ENCODE measurements around the gene DUSP2.

Gene DUSP2

DNA sequence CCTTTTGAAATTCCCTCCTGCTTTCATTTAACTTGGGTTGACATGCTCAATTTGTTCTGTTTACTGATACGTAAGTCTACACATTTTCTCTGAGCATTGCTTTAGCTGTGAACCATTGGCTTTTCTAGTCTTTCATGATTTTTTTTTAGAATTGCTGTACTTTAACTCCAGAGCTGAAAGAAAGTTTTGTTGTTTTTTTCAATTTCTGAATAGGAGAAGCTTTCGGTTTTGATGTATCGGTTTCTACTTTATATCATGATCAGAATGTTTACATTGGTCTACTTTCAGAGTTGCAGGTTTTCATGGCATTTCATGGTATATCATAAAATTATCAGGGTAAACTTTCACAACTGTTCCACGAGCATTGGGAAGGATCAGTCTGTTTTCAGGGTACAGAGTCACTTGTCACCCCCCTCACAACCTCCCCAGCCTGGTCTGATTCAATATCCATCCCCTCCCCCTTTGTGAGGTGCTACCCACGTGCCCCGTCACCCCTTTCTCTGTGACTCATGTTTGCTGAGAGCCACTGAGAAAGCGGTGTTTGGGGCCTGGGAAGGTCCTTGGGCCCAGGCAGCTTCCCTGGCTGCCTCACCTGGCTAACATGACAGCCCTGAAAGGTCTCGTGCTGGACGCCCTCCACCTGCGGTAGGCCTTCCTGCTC, 14.0 kb downstream of the DUSP2 start:
- no peak for DNase-seq (ENCODE audit: low read depth)

DNA sequence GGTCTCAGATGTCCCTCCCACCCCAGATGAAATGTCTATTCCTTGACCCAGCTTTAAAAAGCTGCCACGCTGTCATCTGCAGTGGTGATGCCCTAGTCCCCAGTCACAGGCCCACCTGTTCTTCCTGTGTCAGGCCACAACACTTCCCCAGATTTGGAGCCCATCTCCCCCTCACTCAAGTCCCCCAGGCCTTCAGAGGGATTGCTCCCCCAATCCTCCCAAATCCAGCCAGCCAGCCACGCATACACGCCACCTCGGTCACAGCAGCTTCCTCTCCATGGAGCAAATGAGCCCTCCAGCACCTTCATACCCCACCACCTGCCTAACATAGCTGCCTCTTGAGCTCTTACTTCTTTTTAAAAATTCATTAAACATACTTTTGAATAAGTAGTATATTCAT, 14.8 kb downstream of the DUSP2 start:
- no peak for DNase-seq (ENCODE audit: low read depth)

DNA sequence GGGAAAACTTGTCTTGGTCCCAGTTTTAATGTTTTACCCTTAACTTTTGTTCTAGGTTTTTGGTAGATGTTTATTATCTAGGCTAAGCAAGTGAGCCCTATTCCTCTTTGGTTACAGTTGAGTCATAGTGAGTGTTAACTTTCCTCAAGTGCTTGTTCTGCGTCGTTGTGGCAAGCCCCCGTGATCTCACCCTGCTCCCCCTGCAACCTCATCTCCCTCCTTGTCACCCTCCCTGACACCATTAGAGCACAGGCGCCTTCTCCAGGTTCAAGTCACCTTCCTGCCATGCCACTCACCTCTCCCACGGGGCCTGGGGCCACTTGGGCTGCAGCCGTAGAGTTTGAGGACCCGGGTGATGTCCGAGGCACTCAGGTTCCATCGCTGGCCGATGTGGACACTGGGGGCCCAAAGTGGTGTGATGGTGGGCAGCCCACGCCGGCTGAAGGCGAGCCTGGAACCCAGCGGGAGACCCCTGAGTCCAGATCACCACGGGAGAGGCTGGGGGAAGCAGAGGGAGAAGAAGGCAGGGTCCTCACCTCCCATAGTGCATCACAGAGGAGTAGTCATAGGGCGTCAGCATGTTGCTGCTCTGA, 15.6 kb downstream of the DUSP2 start:
- no peak for DNase-seq (ENCODE audit: low read depth)

DNA sequence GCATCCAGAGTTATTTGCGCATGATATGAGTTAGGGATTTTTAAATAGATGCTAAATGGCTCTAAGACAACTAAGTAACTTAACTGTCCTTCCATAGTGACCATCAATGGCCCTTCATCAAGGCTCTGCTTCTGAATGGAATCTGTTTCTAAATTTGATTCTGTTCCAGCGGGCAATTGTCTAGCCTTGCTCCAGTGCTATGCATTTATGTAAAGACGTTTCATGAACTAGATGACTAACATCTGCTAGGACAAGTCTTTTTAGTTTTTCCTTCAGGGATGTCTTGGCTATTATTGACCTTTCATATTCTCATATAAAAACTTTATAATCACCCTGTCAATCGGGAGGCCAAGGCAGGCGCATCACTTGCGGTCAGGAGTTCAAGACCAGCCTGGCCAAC, 16.8 kb downstream of the DUSP2 start:
- DNase-seq (ENCODE audit: low read depth) = no peak

DNA sequence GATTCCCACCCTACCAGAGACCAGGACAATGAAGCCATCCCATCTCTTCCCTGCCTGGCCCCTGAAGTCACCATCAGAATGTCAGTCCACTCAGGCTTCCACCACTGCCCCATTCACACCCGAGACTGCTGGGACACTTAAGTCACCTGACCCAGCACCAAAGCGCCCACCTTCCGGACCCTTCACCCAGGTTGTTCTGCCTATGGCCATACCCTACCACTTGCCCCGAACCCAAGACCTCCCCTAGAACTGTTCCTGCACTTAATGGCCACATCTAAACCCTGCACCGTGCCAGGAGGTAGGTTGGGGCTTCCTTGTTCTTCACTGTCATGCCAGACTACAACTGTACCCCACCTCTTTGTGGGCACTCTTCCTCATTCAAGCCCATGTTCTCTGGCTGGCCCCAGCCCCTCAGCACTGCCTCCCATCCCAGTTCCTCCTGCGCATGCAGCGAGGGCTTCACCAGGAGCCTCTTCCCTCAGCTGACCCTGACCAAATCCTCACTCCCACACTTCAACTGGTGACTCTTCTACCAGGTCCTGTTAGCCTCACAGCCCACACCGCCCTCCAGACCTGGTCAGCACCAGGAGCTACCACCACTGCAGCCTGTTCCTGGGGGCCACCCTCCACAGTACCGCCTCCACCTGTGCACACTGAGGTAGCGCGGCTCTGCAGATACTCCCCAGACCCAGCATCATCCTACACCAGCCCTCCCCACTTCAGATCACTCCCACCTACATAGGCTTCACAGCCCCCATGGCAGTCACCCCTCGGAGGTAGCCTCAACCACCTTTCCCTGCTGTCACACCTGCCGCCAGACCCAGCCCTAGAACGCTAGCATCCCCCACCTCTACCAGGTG, 20.6 kb downstream of the DUSP2 start:
- DNase-seq (ENCODE audit: low read depth) = no peak

DNA sequence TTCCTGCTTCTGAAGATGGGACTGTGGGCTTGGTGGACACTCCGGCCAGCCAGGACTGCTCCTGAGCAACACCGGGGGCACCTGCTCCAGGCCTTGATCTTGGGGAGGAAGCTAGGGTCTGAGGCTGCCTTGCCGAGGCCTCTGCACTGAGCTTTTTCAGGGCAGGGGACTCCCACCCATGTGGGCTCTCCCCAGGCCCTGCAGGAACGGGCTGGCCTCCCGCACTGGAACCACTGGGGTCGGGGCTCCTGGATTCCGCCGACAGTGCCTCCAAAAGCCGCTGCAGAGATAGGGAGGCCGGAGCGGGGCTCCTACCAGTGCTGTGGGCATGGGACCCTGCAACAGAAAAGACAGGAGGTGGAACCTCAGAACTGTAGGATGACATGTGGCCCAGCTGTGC, 21.3 kb downstream of the DUSP2 start:
- no peak for DNase-seq (ENCODE audit: low read depth)

DNA sequence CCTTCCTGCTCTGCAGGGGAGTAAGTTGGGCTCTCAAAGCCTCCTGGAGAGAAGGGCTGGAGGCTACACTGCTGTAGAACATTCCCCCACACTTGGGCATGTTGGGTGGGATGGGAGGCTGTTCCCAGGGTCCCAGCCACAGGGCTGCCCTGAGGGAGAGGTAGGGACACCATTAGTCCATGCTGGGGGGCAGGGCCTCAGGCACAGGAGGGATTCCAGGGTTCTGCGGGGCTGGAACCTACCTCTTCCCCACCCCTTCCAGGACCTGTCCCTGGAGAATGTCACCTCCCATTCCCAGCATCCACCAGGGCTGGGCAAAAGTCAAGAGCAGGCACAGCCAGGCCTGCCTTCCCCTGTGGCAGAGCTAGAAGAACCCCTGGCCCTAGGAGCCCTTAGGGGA, 21.9 kb downstream of the DUSP2 start:
- no peak for DNase-seq (ENCODE audit: low read depth)

DNA sequence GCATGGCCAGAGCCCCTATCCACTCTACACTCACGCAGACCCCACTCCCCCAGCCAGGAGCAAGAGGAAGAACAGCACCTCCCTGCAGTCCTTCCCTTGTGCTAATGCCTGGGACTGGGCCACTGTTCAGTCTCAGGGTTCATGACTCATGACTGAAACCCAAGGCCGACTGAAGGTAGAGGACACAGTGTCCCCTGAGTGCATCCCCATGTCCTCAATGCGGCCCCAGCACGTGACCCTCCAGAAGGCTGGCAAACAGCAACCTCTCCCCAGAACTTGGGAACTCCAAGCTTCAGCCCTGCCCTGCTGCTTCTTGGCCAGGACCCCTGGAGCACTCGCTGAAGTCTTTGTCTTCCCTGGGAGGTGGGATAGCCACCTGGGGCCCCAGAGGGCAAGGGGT, 22.8 kb downstream of the DUSP2 start:
- DNase-seq (ENCODE audit: low read depth) = no peak

DNA sequence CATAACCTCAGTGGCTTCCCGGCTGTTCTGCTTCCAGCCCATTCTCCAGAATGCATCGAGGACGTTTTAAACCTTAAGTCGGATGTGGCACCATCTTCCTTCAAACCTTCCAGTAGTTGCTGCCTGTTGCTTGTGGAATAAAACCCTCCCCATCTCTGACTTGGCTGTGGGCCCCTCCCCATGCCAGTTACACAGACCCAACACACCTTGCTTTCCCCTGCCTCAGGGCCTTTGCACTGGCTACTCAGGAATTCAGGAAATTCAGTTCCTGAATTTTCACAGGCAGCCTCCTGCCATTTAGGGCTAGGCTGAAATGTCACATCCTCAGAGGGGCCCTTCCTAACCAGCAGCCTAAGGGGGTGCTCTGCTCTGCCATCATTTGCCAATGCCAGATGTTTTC, 23.8 kb downstream of the DUSP2 start:
- no peak for DNase-seq (ENCODE audit: low read depth)

DNA sequence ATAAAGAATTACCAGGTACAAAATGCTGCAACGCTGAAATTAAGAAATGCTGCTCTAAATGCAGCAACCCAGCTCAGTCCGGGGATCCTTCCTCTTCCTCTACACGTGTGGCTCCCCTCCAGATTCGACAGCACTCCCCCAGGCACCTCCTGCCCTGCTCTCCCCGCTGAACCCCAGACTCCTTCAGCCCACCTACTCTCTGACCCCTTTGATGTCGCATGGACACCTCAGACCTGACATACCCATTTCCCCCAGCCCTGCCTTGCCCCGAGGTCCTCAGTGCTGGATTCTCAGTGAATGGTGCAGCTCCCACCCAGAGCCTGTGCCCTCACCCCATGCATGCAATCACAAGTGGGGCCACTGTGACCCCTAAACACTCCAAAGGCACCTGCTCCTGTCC, 24.2 kb downstream of the DUSP2 start:
- no peak for DNase-seq (ENCODE audit: low read depth)

DNA sequence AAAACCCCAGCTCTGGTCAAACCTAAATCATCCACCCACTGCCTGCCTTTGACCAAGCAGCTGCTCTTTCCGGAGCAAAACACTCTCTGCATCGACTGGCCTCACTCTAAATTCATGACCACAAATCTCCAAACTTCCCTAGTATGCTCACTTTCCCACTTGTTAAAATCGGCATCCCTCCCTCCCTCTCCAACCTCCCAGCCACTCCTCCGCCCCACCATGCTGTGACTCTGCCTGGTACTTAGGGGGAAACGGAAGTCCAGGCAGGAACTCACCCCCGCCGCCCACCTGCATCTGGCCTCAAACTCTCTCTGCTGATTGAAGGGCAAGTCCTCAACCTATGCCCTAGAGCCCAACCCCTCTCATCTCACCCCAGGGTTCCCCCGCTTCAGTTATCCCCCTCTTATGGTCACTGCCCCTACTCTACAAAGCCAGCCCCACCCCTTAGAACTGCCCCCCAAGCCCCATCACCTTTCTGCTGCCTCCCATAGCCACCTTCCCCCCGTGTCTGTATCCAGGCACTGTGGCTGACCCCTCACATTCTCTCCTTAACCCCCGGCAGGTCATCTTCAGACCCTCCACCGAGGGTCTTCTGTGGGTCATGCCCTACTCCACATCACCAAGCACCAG, 25.0 kb downstream of the DUSP2 start:
- DNase-seq (ENCODE audit: low read depth) = no peak

DNA sequence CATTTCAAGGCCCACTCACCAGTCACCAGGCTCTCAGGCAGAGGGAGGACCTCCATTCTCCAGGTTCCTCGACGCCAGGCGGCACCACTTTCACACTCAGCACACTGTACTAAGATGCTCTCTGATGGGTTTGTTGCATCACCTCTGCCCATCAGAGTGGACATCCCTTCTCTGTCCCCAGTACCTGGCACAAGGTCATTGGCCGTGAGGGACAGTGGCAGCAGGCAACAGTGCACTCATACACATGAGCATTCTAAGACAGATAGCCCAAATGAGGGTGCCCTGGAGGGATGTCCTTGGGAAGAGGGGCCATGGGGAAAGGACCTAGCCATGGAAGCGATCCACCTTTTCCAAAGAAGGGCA, 25.9 kb downstream of the DUSP2 start:
- DNase-seq (ENCODE audit: low read depth) = no peak

DNA sequence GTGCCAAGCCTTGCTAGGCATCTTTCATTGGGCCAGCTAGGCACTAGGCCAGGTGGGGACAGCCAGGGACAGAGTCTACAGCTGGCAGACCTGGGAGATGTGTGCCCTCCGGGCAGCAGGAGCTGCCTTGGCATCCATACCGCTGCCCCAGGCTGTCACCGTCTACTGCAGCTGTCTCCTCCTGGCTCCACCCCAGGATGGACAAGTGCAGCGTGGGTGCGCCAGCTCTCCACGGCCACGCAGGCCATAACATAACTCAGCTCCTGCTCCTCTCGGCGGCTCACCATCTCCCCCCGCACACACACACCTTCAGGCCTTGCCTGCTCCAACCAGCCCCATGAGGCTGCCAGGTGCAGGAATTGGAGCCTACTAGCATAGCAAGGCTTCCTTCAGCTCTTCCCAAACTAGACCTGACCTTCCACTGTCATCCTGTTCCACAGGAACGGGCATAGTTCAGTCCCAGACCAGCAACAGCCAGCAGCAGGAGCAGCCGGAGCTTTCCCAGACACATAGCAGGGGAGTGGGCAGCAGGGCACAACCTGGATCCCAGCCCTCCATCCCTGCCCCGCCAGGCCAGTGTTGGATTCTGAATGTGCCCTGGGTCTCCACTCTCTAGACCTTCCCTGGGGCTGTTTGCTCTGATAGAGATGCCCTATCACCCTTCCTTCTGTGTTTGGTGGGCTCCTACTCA, 26.4 kb downstream of the DUSP2 start:
- DNase-seq (ENCODE audit: low read depth) = no peak

DNA sequence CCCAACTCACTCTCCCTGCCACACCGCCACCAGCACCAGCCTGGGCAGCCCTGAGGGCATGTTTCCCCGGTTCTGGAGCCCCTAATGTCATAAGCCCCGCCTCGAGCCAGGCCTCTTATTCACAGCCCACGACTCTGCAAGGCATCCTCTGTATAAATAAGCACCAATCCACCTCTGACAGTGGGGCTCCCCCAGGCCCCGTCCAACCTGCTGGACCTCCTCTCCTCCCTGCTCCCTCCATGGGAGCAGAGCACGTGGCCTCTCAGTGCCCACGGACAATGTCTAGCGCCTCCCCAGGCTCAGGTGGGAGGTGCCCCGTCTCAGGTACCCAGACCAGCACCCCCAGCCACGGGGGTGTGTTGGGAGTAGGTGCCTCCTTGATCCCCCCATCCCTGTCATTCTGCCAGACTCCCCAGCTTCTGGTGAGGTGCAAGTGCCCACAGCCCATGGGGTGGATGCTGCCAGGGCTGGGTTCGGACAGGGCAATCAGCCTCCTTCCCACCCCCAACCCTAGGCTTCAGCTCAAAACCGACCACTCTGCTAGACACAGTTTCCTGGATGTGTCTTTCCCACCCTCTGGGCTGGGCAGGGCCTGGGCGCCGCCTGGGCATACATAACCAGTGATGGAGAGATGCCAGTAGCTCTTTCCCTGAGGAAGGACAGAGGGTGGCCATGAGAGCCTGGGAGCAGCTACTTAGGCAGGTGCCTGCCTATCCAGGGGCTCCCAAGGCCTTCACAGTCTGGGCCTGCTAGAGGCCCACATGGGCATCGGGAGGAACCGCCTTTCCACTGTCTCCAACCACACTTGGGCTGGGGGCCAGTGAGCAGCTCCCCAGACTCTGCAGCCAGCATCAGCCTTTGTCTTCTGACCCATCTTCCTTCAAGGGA, 27.3 kb downstream of the DUSP2 start:
- no peak for DNase-seq (ENCODE audit: low read depth)

DNA sequence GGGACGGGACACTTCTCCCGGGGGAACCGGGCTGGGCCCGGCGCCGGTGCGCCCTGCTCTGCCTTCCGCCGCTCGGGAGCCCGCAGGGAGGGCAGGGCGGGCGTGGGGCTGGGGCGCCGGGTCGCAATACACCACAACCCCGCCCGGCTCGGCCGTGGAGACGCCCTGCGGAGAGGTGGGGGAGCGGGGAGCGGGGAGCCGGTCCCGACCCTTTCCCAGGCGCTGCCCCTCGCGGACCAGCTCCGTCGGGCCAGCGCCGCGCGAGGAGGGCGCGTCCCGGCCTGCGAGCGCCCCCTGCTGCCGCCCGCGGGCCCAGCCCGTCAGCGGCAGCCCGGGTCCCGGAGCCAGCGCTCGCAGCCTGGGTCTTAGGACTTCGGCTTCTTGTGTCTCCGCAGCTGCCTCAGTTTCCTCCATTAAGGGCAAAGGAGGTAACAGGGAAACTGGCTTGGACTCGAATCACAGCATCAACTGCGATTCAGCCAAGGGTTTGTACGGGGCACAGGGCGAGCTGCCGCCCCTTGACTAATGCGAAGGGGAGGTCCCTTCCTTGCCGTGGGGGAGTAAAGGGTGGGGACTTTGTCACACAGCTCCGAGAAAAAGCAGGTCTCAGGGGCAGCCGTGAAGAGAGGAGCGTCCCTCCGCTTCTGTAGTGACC, 28.2 kb downstream of the DUSP2 start:
- DNase-seq (ENCODE audit: low read depth) = peak; percentile 49

DNA sequence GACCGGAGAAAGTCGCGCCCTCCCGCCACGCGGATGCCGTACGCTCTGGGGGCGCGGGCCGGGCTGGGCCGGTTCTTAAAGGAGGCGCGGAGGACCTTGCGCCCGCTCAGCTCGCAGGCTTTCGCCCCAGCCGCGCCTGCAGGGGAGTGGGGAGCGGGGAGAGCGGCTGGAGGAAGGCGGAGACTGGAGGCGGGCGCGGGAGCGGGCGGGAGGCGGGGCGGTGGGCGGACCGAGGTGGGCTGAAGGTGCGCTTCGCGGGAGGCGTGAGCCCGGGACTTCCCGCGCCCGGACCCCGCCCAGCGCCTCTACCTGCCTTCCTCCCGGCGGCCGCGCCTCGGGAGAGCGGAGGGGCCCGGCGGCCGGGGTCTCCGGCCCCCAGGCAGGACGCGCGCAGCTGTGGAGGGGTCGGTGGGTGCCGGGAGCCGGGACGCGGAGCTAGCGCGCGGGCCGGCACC, 28.8 kb downstream of the DUSP2 start, which contains the start of gene ADRA2B:
TSS of gene ADRA2B (minus strand) at position 148 of the 455 bp plus-strand sequence. CDS start 422 bp downstream, outside the sequence.
- peak; percentile 72 for DNase-seq (ENCODE audit: low read depth)

DNA sequence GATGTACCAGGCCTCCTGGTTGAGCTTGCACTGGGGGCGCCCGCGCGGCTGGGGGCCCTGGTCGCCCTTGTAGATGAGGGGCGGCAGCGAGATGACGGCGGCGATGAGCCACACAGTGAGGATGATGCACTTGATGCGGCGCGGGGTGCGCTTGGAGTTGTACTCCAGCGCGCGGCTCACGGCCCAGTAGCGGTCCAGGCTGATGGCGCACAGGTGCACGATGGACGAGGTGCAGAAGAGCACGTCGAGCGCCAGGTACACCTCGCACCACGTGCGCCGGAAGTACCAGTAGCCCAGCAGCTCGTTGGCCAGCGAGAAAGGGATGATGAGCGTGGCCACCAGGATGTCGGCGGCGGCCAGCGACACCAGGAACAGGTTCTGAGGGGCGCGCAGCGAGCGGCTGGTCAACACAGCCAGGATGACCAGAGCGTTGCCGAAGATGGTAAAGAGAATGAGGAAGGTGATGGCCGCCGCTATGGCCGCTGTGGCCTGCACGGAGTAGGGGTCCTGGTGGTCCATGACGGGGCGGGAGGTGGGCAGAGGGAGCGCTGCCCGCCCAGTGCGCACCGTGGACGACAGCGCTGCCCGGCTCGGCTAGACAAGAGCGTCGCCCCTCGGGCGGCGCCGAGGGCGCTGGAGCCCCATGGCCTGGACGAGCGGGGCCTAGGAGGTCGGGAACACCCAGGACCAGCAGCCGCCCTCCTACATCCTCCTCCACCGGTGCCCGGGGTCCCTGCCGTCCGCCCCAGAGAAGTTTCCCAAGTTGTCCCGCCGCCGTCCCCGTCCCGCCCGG, 29.4 kb downstream of the DUSP2 start:
- no peak for DNase-seq (ENCODE audit: low read depth)

DNA sequence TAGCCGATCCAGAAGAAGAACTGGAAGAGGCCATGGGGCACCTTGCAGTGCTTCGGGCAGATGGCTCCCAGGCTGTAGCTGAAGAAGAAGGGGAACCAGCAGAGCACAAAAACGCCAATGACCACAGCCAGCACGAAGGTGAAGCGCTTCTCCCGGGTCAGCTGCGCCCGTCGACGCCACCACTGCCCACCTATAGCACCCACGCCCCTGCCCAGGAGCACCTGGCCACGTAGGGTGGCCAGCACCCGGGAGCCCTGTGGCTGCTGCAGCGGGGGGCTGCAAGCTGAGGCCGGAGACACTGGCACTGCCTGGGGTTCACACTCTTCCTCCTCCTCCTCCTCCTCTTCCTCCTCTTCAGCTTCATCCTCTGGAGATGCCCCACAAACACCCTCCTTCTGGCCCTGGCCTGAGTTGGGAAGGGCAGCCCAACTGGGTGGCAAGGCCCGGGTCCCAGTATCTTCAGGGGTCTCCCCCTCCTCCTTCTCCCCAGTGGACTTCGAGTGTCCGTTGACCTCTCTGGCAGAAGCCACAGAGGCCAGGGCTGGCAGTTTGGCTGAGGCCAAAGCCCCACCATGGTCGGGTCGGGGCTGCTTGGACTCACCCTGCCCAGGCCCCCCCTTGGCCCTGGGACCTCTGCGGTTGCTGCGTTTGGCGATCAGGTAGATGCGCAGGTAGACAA, 30.2 kb downstream of the DUSP2 start:
- DNase-seq (ENCODE audit: low read depth) = no peak

DNA sequence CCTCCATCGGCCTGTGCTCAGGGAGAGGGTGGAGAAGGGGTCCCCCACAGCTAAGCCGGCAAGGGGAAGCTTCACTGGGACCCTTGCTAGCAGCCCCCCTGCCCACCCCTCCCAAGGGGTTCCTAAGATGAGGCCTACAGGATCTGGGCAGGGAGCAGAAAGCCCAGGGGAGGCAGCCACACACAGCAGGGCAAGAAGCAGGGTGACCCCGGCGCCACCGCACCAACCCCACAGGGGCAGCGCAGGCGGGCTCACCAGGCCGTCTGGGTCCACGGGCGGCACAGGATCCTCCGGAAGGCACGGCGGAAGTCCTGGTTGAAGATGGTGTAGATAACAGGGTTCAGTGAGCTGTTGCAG, 30.7 kb downstream of the DUSP2 start:
- no peak for DNase-seq (ENCODE audit: low read depth)

Data from activated T-helper 9 cell treated with anti-CD3 and anti-CD28 coated beads, Interleukin-2, amount 50 U/mL, for 16 hours (primary cell).